ENCODE results near the gene HRK. TPM values are rescaled to one million over a fixed set of nuclear protein-coding genes. Genes with fewer than 3 reads are reported as not detected.

HRK gene
- total and polyA plus RNA-seq, 9 of the 15 experiments (the other 6 are each of a cell fraction or from before 2014, with no cell fraction given) = 0.01 to 0.05 (median 0.04) TPM; not detected in 6

DNA sequence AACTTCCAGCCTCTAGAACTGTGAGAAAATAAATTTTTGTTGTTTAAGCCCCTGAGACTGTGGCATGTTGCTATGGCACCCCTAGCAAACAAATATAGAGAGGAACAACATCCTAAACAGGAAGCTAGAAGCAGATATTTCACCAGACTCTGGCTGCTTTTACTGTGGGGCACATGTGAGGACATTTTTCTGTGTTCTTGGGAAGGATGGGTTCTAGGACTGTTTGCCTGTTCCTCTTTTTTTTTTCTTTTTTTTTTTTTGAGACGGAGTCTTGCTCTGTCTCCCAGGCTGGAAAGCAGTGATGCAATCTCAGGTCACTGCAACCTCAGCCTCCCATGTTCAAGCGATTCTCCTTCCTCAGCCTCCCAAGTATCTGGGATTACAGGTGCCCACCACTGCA, 4.2 kb upstream of the HRK start:
- peaks cover 6% of the 10 kb centered on the region; the same call in 1 of the 2 replicates for H4K20me1 ChIP-seq (replicated peaks; ENCODE audit: control insufficient read depth, insufficient read depth, low read length)
- H3K36me3 ChIP-seq (ENCODE audit: control insufficient read depth, insufficient read depth, low read length) = no peaks in the 10 kb centered on the region
- in situ Hi-C loops (cut with MboI) = no loop called here
- POLR2A ChIA-PET = no interaction called here
- ATAC-seq (no peak), FAIRE-seq (peak; percentile 42), DNase-seq (ENCODE audit: extremely low read depth in 1 of 4, low spot score in 3 of 4) (no peak)
- CTCF ChIA-PET (ENCODE audit: low intra/inter-chr PET ratio) = no interaction called here
- BruUV-seq (replicated peaks) = no TSS peak
- H3K4me2 ChIP-seq (ENCODE audit: insufficient read depth, low read length) = no peak overlapping the region
- no peaks in the 10 kb centered on the region for H3K9me1 ChIP-seq (ENCODE audit: control insufficient read depth, insufficient read depth, low read length)
- no peaks in the 10 kb centered on the region for H3K79me2 ChIP-seq (ENCODE audit: control insufficient read depth, insufficient read depth, low read length)
- H3K27ac ChIP-seq (ENCODE audit: extremely low read depth, low read depth, low read length) = no peak overlapping the region
- 0% methylated on average over 1 of the region's 2 CpGs for WGBS (ENCODE audit: insufficient coverage, low coverage, missing lambda C conversion rate)
- H3K4me1 ChIP-seq (replicated peaks in 1 of 2; ENCODE audit: control insufficient read depth in 2 of 2, insufficient read depth in 2 of 2, low read length in 2 of 2) = peaks cover 0 to 14% of the 10 kb centered on the region in 2 experiments; a peak in 3 of 5 replicates
- TF ChIP-seq CEBPG (CRISPR knock-in tag; IDR thresholded peaks at IDR 0.05) = peak; percentile 71
- peak; percentile 37 to 80; a peak in 3 of 4 replicates for TF ChIP-seq CEBPG (tag; conservative IDR thresholded peaks at IDR 0.05 in 1 of 2, IDR thresholded peaks at IDR 0.05 in 1 of 2)
- peak; percentile 69 for TF ChIP-seq CEBPB (tag; IDR thresholded peaks at IDR 0.05)
- TF ChIP-seq LARP7 (IDR thresholded peaks at IDR 0.05) = no peak
- TF ChIP-seq ATF3 (IDR thresholded peaks at IDR 0.05) = peak; percentile 73
- TF ChIP-seq ATF3 (CRISPR knock-in tag; conservative IDR thresholded peaks at IDR 0.05) = no peak
- TF ChIP-seq TRIM24 (IDR thresholded peaks at IDR 0.05) = peak; percentile 56 to 59; a peak in 2 of 4 replicates
- TF ChIP-seq SPI1 (IDR thresholded peaks at IDR 0.05; ENCODE audit: borderline replicate concordance, low read depth, low read length) = peak; percentile 69; the same call in 1 of the 2 replicates
- peak; percentile 53; the same call in 1 of the 2 replicates for TF ChIP-seq ZNF384 (IDR thresholded peaks at IDR 0.05; ENCODE audit: low read depth, low read length)
- no peak for TF ChIP-seq ZNF134 (CRISPR knock-in tag; conservative IDR thresholded peaks at IDR 0.05)
- peak; percentile 47; the same call in 1 of the 2 replicates for TF ChIP-seq ATF7 (IDR thresholded peaks at IDR 0.05)
- peak; percentile 56 for TF ChIP-seq RFX1 (IDR thresholded peaks at IDR 0.05)
- H3K4me3 ChIP-seq = no peak overlapping the region
- peaks cover 31 to 45% of the 10 kb centered on the region in 2 experiments for H3K27me3 ChIP-seq (ENCODE audit: control insufficient read depth in 2 of 2, insufficient read depth in 2 of 2, low read length in 2 of 2)
- intact Hi-C loops (cut with micrococcal nuclease) = no loop called here
- no peaks in the 10 kb centered on the region for H3K9me3 ChIP-seq (replicated peaks; ENCODE audit: control insufficient read depth, insufficient read depth, low read depth, low read length)
- no peak overlapping the region for H2AFZ ChIP-seq (ENCODE audit: low read depth, low read length)
- H3K9ac ChIP-seq (ENCODE audit: insufficient read depth in 1 of 2, low read depth in 2 of 2, low read length in 2 of 2) = no peak overlapping the region
